OCI-LY1 (cell line): ENCODE results near the gene GRB10.

ENCODE experiments used
- EZH2 ChIP-seq: fragments of 200-600 bp; sonication (generic), shearing (Covaris generic); IDR thresholded peaks from 2 replicates; pipeline ENCODE4 v1.8.0; 2017; ENCODE audit warnings: borderline replicate concordance, mixed run types, mild to moderate bottlenecking, antibody characterized with exemption, low read length, moderate library complexity, mixed read lengths
- TF ChIP-seq, protein P1 (sequence below): fragments of 200-600 bp; sonication (generic), shearing (Covaris generic); IDR thresholded peaks from 2 replicates; pipeline ENCODE4 v1.5.1; 2017; ENCODE audit warnings: mild to moderate bottlenecking, antibody characterized with exemption, low read length, moderate library complexity, mixed read lengths

DNA sequence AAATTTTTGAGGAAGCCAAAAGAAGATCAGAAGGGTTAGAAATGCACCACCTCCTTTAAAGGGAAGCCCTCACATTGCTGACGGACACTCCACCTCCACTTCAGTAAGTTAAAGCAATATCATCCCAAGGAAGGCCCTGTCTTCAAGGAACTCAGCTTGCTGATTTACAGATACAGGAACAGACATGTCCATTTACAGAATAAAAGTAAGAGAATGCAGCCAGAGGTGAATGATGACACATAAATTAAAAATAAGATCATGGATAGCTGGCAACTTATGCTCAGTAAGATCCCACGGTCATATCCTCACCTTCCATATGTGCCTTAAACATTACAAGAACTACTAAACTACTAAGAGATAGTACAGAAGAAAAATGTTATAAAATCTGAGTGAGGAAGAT lies 20.4 kb downstream of the GRB10 start:
- TF ChIP-seq, protein P1, sequence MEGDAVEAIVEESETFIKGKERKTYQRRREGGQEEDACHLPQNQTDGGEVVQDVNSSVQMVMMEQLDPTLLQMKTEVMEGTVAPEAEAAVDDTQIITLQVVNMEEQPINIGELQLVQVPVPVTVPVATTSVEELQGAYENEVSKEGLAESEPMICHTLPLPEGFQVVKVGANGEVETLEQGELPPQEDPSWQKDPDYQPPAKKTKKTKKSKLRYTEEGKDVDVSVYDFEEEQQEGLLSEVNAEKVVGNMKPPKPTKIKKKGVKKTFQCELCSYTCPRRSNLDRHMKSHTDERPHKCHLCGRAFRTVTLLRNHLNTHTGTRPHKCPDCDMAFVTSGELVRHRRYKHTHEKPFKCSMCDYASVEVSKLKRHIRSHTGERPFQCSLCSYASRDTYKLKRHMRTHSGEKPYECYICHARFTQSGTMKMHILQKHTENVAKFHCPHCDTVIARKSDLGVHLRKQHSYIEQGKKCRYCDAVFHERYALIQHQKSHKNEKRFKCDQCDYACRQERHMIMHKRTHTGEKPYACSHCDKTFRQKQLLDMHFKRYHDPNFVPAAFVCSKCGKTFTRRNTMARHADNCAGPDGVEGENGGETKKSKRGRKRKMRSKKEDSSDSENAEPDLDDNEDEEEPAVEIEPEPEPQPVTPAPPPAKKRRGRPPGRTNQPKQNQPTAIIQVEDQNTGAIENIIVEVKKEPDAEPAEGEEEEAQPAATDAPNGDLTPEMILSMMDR, result no peak
- no peak for TF ChIP-seq EZH2
